ENCODE data around the gene WEE1.
A peak's percentile ranks its signal among the peaks of the same experiment; 100 is the strongest.

DNA sequence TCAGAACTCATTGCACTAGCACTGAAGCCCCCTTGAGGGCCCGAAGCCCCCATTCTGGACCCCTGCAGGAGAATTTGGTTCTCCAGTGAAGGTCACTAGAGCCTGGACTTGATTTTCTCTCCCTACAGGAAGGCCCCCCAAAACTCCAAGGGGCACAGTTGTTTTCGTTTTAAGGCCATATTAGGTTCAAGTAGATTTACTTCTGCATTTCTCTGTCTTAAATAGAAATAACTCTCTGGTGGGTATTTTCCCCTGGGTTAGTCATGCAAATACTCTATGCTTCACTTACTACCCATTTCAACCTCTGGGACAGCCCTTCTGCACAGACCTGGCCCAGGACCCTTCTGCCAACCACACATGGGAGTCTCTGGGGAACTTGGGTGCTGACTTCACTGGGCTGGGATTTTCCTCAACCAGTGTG, 41.6 kb downstream of the WEE1 start:
- no peak for TF ChIP-seq POLR2A (IDR thresholded peaks at IDR 0.05)
- TF ChIP-seq, protein P1, sequence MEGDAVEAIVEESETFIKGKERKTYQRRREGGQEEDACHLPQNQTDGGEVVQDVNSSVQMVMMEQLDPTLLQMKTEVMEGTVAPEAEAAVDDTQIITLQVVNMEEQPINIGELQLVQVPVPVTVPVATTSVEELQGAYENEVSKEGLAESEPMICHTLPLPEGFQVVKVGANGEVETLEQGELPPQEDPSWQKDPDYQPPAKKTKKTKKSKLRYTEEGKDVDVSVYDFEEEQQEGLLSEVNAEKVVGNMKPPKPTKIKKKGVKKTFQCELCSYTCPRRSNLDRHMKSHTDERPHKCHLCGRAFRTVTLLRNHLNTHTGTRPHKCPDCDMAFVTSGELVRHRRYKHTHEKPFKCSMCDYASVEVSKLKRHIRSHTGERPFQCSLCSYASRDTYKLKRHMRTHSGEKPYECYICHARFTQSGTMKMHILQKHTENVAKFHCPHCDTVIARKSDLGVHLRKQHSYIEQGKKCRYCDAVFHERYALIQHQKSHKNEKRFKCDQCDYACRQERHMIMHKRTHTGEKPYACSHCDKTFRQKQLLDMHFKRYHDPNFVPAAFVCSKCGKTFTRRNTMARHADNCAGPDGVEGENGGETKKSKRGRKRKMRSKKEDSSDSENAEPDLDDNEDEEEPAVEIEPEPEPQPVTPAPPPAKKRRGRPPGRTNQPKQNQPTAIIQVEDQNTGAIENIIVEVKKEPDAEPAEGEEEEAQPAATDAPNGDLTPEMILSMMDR (IDR thresholded peaks at IDR 0.05 in 8 of 11, conservative IDR thresholded peaks at IDR 0.05 in 3 of 11), result peak in 2 of 11 experiments; percentile 6 to 11

All from spleen (tissue), 7 donors.